Activated CD4-positive, alpha-beta T cell treated with anti-CD3 and anti-CD28 coated beads, Interleukin-2, amount 50 U/mL, for 16 hours (primary cell): ENCODE measurements around the gene SGPP2.
"Not testable (repeated sequence)": the region's sequence is repeated elsewhere in the genome, so short reads cannot be mapped to it uniquely, and the experiment has no call there.

Experiments
- DNase-seq: peaks from one replicate; pipeline ENCODE4 v3.0.0-alpha.2; 2020

Gene SGPP2

DNA sequence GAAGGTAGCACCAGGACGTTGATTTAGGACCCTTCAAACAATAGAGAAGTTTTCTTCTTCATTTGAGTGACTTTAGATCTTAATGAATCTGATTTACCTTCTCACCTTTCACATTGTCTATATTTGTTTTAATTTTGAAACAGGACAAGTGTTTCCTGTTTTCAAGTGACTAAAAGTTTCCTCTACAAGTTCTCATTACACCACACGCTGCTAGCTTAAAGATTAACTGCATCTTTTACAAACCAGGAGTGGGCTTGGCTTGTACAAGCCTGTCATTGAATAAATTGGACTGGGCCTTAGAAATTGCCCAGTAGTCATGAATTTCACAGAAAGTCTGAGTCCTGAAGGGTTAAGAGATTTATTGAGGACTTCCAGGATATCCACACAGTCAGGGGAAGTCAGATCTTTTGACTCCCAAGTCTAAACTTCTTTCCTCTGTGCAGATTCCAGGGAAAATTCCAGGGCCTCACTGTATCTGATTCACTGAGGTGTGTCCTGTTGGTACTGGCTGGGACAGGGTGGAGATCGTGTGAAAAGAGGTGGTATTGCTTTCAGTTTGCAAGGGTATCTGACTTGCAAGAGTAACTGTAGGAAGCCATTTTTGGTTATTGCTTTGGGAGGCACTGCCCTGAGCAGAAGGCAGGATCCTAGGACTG, 3.4 kb downstream of the SGPP2 start:
- peak; percentile 32 for DNase-seq

DNA sequence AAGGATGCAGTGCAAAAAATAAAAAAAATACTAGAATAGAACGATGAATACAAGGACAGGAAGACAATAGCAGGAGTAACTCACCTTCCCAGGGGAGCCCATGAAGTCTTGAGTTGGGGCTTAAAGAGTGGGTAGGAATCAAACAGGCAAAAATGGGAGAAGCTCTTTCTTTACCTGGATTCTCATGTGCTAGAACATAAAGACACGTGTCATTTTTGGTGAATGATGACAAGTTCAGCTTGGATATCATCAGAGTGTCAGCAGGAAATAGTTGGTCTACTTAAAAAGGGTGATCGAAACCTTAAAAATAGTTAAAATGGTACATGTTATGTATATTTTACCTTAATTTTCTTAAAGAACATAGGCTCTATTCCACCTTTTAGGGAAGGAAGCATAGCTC, 5.7 kb downstream of the SGPP2 start:
- no peak for DNase-seq

DNA sequence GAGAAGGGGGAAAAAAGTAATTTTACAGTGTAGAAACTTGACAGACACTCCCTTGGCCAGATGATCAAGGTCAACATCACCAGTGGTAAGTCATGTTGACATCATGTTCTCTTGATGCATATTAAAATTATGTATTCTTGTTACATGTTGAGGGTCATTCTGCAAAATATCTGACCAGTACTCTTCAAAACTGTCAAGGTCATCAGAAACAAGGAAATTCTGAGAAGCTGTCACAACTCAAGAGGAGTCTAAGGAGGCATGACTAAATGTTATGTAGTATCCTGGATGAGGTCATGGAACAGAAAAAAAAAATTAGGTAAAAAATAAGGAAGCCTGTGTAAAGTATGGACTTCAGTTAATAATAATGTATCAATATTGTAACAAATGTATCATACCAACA, 6.3 kb downstream of the SGPP2 start:
- DNase-seq: no peak

DNA sequence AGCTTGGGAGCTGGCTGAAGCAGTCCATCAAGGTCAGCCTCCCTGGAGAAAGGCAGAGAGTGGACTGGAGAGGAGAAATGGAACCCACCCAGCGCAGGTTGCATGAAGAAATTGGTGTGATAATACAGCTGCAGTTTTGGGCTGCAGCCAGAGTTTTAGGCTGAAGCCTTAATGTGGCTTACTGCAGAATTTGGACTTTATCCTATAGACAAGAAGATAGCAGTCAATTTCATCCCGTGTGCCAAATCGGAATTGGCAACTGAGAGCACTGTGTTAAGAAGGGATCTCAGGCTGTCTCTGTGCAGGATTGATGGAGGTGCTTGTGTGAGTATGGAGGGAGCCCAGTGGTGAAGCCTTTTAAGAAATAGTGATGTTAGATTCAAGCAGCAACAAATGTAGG, 7.5 kb downstream of the SGPP2 start:
- DNase-seq: no peak

DNA sequence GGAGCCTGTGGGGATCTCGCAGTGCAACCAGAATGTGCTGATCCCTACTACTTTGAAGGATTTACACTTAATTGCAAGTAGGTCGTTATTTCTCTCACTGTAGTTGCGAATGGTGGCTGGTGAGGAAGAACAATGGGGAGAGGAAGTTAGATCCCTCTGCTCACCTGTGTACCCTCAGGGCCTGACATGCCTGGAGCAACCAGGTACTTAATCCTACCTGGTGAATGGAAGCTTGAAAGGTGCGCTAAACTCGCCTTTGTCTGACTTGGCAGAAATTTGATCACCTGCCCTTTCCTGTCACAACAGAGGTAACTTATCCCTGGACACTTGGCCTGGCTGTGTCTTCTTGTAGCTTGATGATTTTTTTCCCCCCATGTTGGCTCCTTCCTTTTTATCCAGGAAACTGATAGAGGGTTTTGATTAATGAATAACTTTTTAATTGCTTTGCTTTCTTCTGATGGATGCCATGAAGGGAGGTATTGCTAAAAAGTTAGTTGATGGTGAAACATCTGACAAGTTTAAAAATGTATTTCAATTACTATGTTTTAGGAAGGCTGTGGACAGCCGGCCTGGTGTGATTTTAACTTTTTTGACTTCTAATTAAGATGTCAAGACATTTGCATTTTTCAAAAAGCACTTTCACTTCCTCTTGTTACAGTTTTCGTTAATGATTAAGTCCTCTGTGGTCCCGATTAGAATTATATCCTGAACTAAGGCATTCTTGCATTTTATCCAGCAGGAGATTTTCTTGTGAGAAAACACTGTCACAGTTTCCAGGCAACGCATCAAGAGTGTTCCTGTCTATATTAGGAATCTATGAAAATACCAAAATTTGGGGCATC, 9.2 kb downstream of the SGPP2 start:
- DNase-seq: no peak

DNA sequence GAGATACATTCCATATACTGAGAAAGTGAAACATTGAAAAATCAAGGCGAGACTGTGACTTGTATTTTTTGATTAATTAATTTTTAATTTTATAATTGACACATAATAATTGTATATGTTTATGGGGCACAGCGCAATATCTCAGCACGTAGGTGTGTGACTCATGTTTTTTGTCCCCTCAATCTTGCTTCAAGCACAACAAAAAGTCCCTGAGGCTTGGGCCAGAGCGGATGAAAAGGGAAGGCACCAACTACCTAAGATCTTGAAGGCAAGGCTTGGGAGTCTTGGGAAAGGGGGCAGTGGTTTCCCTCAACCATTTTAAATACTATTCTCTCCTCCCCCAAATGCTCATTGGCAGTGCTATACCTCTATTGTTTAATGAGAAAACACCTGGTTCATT, 9.9 kb downstream of the SGPP2 start:
- DNase-seq: no peak

DNA sequence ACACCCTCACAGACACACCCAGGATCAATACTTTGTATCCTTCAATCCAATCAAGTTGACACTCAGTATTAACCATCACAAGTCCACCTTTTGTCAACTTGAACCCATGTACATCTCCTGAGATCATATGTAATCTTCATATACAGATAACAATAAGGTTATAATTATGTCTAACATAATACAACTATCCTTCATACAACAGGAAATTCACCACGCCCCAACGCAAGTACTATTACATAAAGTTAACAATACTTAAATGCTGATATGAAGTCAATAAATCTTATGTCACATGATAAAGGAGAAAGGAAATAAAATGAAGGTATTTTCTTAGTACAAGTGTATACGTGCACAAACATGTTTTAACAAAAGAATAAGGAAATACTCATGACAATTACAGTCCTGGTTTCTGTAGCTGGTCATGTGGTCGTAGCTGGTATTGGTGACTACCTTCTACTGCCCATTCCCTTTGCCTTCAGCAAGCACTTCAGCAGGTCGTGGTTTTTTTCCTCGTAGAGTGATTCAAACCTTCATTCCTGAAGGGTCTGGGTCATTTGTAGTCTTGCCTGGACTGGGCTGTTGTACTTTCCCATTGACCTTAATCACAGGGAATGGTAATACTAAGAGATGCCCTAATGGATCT, 11.2 kb downstream of the SGPP2 start:
- DNase-seq: not testable (repeated sequence)

DNA sequence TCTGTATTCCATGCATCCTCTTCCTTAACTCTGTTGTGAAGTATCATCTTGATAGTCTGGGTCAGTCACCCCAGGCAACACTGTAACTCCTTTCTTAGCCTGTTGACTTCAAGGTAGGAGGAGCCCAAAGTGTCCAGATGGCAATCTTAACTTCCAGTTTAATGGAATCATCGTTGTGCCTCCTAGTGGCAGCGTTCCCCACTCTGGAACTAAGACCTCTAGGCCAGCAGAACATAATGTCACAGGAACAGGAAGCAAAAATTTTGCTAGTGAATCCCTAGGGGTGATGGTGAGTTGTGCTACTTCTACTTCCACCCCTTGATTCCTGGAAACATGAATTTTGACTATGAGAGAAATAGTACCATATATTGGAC, 11.7 kb downstream of the SGPP2 start:
- DNase-seq: no peak

DNA sequence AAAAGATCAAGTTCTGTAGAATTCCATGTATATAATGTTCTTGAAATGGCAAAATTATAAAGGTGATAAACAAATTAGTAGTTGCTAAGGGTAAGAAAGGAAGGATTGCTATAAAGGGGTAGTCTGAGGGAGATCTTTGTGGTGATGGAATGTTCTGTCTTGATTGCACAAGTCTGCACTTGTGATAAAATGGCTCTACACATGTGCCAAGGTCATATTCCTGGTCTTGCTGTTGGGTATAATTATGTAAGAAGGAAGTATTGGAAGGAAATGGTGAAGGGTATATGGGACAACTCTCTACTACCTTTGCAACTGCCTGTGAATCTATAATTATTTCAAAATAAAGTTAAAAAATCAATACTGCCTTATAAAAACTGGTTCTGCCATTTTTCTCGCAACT, 15.3 kb downstream of the SGPP2 start:
- DNase-seq: no peak

DNA sequence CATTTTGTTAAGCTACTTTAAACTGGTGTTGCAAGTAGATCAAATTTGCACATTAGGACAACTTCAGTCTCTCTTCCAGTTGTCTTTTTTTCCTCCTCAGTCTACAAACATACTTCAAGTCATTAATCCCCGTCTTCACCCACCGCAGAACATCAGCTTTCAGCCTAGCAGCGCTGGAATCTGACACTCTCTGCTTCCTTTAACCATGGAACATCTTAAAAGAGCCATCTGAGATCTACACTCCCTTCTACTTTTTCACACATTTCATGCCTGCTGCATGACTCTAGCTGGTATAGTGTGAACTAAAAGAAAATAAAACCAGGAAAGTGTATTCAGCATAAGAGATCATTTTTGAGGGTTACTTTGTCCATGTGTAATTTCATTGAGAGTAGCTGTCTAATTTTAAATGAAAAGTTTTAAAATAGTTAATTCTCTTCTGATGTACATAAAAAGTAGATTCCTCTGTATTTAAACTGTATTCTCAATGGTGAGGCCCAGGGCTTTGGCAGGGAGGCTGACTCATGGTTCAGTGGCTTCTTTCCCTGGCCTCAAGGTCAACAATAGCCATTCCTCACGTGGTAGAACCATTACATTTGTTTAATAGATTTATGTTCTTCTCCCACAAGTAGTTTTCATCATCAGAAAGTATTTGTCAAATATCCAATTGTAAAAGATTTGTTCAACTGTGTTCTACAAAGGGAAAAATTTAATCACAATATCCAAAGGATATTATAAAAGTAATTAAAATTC, 16.5 kb downstream of the SGPP2 start:
- DNase-seq: no peak

DNA sequence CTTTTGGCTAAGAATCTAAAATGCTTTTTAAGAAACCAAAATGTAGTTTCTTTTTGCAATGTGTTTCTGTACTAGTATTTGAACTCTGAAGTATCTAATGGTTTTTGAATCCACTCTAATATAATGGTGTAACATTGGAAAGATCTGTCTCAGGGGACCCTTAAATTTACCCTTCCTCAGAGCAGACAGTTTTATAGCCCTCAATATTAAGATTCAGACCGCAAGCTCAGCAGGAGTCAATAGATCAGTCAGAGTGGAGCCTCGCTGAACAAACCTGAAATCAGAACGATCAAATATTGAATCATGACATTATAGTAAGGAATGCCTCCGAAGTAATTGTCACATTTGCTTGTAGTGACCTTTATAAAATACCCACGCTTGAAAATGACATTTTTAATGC, 18.3 kb downstream of the SGPP2 start:
- DNase-seq: no peak

DNA sequence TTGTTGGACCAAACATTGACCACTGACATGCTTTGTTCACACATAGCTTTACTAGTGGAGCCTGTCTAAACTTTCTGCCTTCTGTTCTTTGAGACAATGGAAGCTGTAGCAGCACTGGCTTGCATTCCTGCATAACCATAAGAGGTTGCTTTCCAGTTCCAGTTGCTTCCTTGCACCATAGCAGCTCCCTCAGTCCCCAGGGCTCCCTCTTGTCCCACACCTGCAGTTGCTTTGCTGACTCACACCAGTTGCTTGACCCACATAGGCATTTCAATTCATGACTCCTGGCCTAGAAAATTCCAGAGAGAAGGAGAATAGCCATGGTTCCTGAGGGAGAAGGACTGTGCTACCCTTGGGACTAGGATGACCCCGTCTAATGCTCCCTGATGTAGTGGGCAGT, 20.9 kb downstream of the SGPP2 start:
- DNase-seq: no peak

DNA sequence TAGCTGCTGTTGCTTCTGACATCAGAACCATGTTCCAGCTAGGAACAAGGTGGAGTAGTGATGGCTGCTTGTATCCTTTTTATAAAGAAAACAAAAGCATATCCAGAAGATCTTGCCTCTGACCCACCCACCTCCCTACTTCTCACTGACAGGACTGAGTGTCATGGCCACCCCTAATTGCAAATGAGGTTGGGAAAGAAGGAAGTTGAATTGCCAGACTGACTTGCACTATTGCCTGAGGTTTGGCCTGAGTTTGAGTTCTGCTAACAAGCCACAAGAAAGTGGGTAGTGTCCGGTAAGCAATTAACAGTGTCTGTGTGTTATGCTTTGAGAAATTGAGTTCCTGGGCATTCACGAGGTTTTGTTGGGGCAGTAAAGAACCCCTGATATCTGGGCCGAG, 22.8 kb downstream of the SGPP2 start:
- no peak for DNase-seq

DNA sequence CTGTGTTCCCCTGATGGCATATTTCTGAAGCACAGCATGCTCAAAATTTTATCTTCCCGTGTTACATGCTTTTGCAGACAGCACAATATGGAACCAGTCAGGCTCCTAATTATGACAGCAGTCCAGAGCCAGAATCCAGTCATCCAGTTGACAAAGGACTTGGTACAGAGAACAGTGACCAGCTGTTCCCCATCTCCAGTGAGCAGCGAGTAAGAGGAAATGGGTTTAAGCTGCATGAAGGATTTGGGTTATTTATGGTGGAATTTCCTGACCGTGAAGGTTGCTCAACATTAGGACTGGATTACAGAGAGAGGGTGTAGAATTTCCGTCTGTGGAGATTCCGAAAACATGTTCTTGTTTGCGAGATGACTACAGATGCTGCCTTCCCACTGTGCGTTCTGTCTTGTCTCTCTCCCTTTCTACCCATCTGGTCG, 24.4 kb downstream of the SGPP2 start:
- no peak for DNase-seq

DNA sequence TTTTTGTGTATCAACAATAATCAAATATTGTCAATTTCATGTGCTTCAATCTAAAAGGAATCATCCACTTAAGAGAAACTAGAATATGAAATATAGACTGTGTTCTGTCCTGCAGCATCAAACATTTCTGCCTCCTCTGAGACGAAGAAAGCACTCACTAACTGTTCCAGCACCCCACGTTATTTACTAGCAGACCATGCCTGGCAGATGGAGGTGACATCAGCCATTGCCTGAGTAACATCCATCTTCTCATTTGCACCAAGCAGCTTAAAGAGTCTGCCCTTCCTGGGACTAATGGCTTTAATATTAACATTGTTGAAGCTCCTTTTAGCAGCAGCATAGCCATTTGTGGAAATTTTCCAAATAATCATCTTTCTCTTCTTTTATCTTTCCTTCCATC, 25.7 kb downstream of the SGPP2 start:
- DNase-seq: no peak

DNA sequence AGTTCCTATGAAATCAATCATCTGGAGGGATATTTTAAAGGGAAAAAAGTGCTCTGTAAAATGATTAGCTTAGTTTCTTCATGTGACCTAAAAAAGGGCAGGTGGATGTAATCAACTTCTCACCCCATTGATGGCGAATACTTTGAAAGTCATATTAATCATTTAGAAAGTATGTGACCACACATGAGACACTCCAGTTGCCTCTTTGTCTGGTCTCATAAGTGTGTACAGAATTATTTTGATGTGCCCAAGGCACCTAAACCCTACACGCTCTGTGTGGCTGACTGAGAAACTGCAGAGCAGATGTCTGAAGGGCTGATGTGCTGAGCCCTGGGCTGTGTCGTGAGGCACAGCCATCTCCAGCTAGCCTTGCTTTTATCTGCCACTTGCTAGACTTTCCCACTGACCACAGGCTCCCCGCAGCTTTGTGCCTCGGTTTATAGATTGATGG, 26.9 kb downstream of the SGPP2 start:
- peak; percentile 23 for DNase-seq

DNA sequence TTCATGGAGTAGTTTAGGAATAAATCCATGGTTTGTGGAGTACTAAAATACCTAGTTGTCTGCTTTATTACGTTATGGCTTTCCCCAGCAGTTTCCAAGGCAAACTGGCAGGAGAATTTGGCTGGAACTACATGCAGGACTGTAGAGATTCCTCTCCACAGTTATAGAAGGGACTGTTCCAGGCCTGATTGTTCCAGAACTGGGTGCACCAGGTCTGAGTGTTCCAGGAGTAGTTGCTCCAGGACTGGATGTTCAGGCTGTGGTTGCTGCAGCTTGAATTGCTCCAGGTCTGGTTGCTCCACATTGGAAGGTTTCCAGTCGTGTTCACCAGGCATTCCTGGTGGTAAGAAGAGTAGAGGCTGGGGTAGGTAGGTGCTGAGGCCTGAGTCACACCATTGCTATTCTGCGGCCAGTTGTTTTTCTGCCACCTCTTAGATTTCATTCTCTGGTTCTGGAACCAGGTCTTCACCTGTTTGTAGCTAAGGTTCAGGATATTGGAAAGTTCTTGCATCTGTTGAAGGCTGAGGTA, 28.1 kb downstream of the SGPP2 start:
- no peak for DNase-seq

DNA sequence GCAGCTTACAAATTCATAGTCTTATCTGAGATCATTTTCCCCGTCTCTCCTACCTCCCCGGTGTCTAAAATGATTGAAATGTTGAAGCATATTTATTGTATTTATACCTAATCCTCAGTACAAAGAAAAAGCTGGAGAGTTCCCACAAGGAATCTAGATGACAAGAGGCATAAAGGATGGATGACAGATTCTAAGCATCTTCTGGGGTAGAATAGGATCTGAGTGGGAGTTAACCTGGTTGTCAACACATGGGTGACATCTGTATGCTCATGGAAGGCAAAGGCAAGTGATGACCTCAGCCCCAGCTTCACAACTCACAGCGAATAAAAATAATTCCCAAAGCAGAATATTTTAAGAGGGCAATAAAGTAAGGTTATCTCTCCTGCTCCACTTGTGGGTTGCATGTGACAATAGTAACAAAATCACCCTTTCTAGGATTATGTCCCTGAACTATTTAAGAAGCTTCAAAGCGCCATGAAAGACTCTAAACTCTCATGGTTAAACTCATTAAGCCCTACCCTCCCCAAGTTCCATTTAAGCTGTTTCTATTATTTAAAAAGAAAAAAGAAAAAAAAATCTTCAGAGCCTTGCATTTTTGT, 32.2 kb downstream of the SGPP2 start:
- no peak for DNase-seq

DNA sequence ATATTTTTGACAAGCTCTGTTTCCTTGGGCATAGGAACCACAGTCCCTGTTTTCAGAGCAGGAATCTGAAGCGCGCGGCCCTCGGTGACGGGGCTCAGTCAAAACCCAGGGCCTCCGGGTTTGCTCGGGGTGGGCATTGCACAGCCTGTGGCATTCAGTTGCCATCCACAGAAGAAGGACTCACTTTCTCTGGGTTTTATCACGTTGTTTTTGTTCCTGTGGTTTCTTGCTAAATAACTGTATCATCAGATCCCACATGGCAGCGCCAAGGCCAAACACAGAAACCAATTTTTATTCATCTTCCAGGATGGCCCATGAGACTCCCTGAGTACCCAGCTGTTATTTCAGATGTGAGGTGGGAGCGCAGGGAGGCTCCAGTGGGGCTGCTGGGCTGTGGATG, 35.6 kb downstream of the SGPP2 start:
- DNase-seq: no peak

DNA sequence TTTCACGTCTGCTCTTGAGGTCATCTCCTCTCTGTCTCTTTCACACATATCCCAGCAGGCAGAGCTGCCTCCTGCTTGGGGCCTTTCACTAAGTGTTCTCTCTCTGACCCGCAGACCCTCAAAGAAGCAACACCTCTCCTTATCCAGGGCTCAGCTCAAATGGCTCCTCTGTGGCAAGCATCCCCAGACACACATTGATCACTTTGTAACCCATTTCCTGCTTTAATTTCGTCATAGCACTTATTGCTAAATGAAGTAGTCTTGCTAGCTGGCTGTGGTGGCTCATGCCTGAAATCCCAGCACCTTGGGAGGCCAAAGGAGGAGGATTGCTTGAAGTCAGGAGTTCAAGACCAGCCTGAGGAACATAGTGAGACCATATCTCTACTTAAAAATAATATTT, 41.4 kb downstream of the SGPP2 start:
- DNase-seq: no peak

DNA sequence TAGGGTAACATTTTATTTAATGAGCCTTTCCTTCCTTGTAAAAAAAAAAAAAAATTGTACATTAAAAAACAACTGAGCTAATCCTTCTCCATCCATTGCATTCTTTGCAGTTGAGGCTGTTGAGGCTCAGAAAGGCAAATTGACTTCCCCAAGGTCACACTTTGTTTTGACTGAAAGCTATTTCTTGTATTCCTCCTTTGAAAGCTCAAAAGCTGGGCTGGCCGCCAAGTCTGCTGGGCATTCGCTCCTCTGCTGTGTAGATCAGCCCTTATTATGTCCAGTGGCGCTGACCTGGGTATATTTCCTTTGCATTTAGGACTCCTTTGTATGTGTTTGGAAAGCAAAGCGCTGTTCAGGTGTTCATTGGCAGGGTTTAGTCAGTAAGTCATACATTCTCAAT, 44.0 kb downstream of the SGPP2 start:
- no peak for DNase-seq

DNA sequence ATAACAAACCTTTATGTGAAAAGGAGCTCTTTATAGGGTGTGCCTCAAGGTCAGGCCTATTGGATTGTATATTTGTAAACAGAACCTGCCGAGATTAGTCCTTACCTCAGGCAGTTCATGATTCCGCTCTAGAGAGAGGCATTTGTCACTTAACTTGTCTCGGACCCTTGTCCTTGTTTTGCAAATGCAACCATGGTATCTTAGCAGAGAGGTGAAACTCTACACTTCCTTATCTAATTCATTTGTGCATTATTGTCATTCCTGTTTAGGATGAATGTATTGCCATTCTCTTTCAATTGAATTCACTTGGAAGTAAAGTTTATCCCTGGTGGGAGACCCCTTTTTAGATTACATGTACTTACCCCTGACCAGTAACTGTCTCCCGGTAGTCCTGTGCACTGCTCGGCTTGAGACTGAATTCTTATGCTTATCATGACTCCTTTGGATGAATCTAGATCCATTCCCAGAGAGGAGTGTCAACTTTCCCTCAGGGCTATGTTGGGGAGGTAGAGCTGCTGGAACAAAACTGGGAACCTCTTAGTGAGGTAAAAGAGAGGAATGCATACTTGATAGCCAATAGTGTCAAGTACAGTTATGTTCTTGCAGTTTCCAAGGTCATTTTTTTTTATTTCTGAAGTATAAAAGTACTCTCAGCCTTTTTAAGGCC, 46.6 kb downstream of the SGPP2 start:
- no peak for DNase-seq
